ENCODE measurements around the gene ROR2. TPM values are rescaled to one million over a fixed set of nuclear protein-coding genes. Genes with fewer than 3 reads are reported as not detected.

Gene ROR2
- polyA plus RNA-seq, 3 donors, result not detected

DNA sequence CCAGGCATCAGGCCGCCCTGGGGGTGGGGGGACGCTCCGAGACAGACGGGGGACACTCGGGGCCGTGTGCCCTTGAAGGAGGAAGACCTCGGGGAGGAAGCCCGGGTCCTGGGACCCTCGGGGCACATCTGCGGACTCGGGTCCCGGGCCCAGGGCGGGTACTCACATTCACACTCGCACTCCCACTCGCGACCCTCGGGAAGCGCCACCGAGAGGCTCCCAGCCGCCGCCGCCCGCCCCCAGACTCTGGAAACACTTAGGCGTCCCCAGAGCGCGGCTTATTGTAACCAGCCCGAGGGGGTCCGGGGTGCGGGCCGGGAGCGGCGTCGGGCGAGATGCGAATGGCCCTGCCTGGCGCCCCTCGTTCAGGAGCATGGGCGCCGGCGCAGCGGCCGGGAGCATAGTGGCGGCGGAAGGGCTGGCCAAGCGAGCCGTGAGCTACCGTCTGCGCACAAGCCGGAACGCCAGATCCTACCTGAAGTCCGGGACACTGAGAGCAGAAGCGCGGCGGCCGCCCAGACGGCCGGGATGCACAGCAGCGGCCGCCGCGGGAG, 559 bp downstream of the ROR2 start:
- intact Hi-C loops (cut with micrococcal nuclease), result no loop called here
- H3K4me1 ChIP-seq (ENCODE audit: control insufficient read depth in 1 of 2, insufficient read depth in 2 of 2, low read length in 2 of 2), result peaks cover 4 to 12% of the 10 kb centered on the region in 2 donors

DNA sequence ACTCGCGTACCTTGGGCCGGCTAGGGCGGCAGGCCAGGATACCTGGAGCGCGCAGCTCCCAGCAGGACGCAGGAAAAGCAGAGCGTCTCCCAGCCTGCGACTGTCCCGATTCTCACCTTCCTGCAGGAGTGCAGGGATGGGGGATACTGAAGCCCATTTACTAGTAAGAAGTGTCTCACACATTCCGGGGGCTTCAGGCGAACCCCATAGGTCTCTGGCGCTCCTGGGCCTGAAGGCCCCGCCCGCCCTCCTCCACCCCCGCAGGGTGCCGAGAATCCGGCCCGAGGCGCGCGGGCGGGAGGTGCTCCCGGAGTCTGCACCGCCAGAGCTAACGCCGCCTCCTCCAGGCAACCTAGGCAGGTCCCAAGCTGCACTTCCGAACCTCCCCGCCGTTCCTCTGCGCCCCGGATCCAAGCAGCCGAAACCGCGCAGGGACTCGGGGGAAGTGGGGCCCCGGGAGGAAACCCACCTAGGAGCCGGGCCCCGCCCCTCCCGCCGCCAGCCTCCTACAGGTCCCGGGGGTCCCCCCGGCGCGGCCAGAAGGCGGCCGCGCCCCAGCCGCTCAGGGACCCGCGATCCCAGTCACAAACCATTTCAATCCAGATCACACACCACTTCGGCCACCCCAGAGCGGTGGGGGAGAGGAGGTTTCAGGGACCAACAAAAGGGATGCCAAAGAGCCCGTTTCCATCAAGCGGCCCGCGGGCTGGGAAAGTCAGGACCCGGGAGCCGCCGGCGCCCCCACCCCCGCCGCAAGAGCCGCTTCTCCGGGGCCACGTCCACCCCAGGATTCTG, 1.2 kb downstream of the ROR2 start:
- Mint-ChIP-seq H3K27ac (no peak overlapping the region), H3K36me3 (no peaks in the 10 kb centered on the region), H3K27me3 (ENCODE audit: low read depth in 3 of 3) (peaks cover 50 to 77% (median 64%) of the 10 kb centered on the region in 3 donors), H3K4me3 (peak overlapping the region in 1 of 2 donors; percentile 73), H3K4me1 (peaks cover 4% of the 10 kb centered on the region), H3K9me3 (peaks cover 0 to 15% (median 11%) of the 10 kb centered on the region in 7 donors)
- intact Hi-C loops (cut with micrococcal nuclease), result no loop called here
- no peak overlapping the region for H3K9ac ChIP-seq (ENCODE audit: insufficient read depth, low read length, poor library complexity, severe bottlenecking)
- peaks cover 4 to 12% of the 10 kb centered on the region in 2 donors for H3K4me1 ChIP-seq (ENCODE audit: control insufficient read depth in 1 of 2, insufficient read depth in 2 of 2, low read length in 2 of 2)
- DNase-seq, result no peak
- no peak overlapping the region for H3K27ac ChIP-seq (ENCODE audit: low read depth in 1 of 2, low read length in 2 of 2)
- no peak overlapping the region for H2AFZ ChIP-seq (ENCODE audit: insufficient read depth, low read depth, low read length, poor library complexity, severe bottlenecking)
- TF ChIP-seq, protein P1, sequence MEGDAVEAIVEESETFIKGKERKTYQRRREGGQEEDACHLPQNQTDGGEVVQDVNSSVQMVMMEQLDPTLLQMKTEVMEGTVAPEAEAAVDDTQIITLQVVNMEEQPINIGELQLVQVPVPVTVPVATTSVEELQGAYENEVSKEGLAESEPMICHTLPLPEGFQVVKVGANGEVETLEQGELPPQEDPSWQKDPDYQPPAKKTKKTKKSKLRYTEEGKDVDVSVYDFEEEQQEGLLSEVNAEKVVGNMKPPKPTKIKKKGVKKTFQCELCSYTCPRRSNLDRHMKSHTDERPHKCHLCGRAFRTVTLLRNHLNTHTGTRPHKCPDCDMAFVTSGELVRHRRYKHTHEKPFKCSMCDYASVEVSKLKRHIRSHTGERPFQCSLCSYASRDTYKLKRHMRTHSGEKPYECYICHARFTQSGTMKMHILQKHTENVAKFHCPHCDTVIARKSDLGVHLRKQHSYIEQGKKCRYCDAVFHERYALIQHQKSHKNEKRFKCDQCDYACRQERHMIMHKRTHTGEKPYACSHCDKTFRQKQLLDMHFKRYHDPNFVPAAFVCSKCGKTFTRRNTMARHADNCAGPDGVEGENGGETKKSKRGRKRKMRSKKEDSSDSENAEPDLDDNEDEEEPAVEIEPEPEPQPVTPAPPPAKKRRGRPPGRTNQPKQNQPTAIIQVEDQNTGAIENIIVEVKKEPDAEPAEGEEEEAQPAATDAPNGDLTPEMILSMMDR (IDR thresholded peaks at IDR 0.05), result no peak
- H3K36me3 ChIP-seq (replicated peaks in 1 of 2; ENCODE audit: control insufficient read depth in 1 of 2, insufficient read depth in 2 of 2, low read length in 2 of 2), result no peaks in the 10 kb centered on the region
- peaks cover 50 to 70% of the 10 kb centered on the region in 2 donors for H3K27me3 ChIP-seq (ENCODE audit: control insufficient read depth in 2 of 2, insufficient read depth in 2 of 2, low read length in 2 of 2)
- H3K9me3 ChIP-seq (replicated peaks in 1 of 2; ENCODE audit: control insufficient read depth in 1 of 2, insufficient read depth in 1 of 2, low read length in 2 of 2), result peaks cover 4 to 27% of the 10 kb centered on the region in 2 donors
- no peak overlapping the region for H3K4me3 ChIP-seq (replicated peaks in 1 of 3; ENCODE audit: low read depth in 2 of 3, low read length in 3 of 3)
- H3K79me2 ChIP-seq (ENCODE audit: insufficient read depth, low read length), result no peaks in the 10 kb centered on the region
- H4K20me1 ChIP-seq (ENCODE audit: insufficient read depth, low read length), result no peaks in the 10 kb centered on the region
- WGBS (ENCODE audit: insufficient coverage), result under 1% methylated on average over 45 of the region's 66 CpGs
- no peak overlapping the region for H3K4me2 ChIP-seq (replicated peaks; ENCODE audit: extremely low read depth, low read length, poor library complexity, severe bottlenecking)

More for the DNA sequence above, 559 bp downstream of the ROR2 start:
- Mint-ChIP-seq H3K36me3 (no peaks in the 10 kb centered on the region), H3K4me1 (peaks cover 4% of the 10 kb centered on the region), H3K4me3 (peak overlapping the region in 1 of 2 donors; percentile 79), H3K9me3 (peaks cover 0 to 15% (median 11%) of the 10 kb centered on the region in 7 donors), H3K27me3 (ENCODE audit: low read depth in 3 of 3) (peaks cover 51 to 77% (median 67%) of the 10 kb centered on the region in 3 donors), H3K27ac (no peak overlapping the region)
- no peak overlapping the region for H3K27ac ChIP-seq (ENCODE audit: low read depth in 1 of 2, low read length in 2 of 2)
- no peaks in the 10 kb centered on the region for H3K36me3 ChIP-seq (replicated peaks in 1 of 2; ENCODE audit: control insufficient read depth in 1 of 2, insufficient read depth in 2 of 2, low read length in 2 of 2)
- no peak overlapping the region for H3K9ac ChIP-seq (ENCODE audit: insufficient read depth, low read length, poor library complexity, severe bottlenecking)
- H4K20me1 ChIP-seq (ENCODE audit: insufficient read depth, low read length), result no peaks in the 10 kb centered on the region
- peaks cover 4 to 27% of the 10 kb centered on the region in 2 donors for H3K9me3 ChIP-seq (replicated peaks in 1 of 2; ENCODE audit: control insufficient read depth in 1 of 2, insufficient read depth in 1 of 2, low read length in 2 of 2)
- H2AFZ ChIP-seq (ENCODE audit: insufficient read depth, low read depth, low read length, poor library complexity, severe bottlenecking), result no peak overlapping the region
- no peak overlapping the region for H3K4me3 ChIP-seq (replicated peaks in 1 of 3; ENCODE audit: low read depth in 2 of 3, low read length in 3 of 3)
- no peak for DNase-seq
- TF ChIP-seq, protein P1 (IDR thresholded peaks at IDR 0.05), result no peak
- 5% methylated on average over 56 of the region's 61 CpGs for WGBS (ENCODE audit: insufficient coverage)
- H3K27me3 ChIP-seq (ENCODE audit: control insufficient read depth in 2 of 2, insufficient read depth in 2 of 2, low read length in 2 of 2), result peaks cover 48 to 69% of the 10 kb centered on the region in 2 donors
- H3K79me2 ChIP-seq (ENCODE audit: insufficient read depth, low read length), result no peaks in the 10 kb centered on the region
- H3K4me2 ChIP-seq (replicated peaks; ENCODE audit: extremely low read depth, low read length, poor library complexity, severe bottlenecking), result peak overlapping the region; percentile 47
